Testis (tissue), 3 donors: ENCODE results near the gene SLC12A6. TPM values are rescaled to one million over a fixed set of nuclear protein-coding genes. Genes with fewer than 3 reads are reported as not detected.

Experiments used
- DNase-seq: peaks from one replicate; pipeline ENCODE4 v3.0.0-alpha.2; 2019
- H3K27ac ChIP-seq, 2 donors: fragments of 200-600 bp; sonication (generic); one replicate each; pipeline ENCODE4 v1.5.1; 2019
- H3K27me3 ChIP-seq: fragments of 200-600 bp; sonication (generic); one replicate; pipeline ENCODE4 v1.5.1; 2019
- H3K36me3 ChIP-seq: fragments of 200-600 bp; sonication (generic); one replicate; pipeline ENCODE4 v1.5.1; 2017; ENCODE audit warnings: low read depth; ENCODE audit errors: missing control alignments
- H3K4me1 ChIP-seq: fragments of 200-600 bp; sonication (generic); one replicate; pipeline ENCODE4 v1.5.1; 2019
- H3K4me3 ChIP-seq, 2 donors: fragments of 200-600 bp; sonication (generic); one replicate each; pipeline ENCODE4 v1.5.1; 2017 to 2019
- H3K9me3 ChIP-seq: fragments of 200-600 bp; sonication (generic); one replicate; pipeline ENCODE4 v1.5.1; 2017
- POLR2A ChIP-seq: fragments of 450-650 bp; IDR thresholded peaks from one replicate; pipeline ENCODE4 v1.6.1; 2017; ENCODE audit warnings: antibody characterized with exemption, mild to moderate bottlenecking, moderate library complexity
- WGBS, 2 donors: methylation state at CpG; one replicate each; pipeline ENCODE4 v1.1.5; 2018; 5-methylcytosine and 5-hydroxymethylcytosine counted together
- intact Hi-C: fragments of 100-400 bp; cut with DNase I; formaldehyde crosslinking; loops from one replicate; pipeline ENCODE4 v1.15.1; 2023; ENCODE audit warnings: low total_unique reads
- microRNA counts, 2 donors: library from miRNA; unstranded; fragments of <30 nt; microRNA quantifications; one replicate each; lab custom pipeline; 2016
- microRNA-seq, 2 donors: library from miRNA; unstranded; fragments of <30 nt; microRNA quantifications; one replicate each; pipeline ENCODE4, GENCODE V29; 2016; ENCODE audit warnings: borderline number of aligned reads in 2 of 2, borderline replicate concordance in 1 of 2
- polyA plus RNA-seq: library from polyadenylated mRNA; stranded (reverse); fragments of 350-450 nt; fragmentation: Illumina TruSeq; extraction: RNeasy Lipid Tissue Mini Kit (QIAGEN cat#74804); gene quantifications from one replicate; pipeline ENCODE4 v1.2.3, GENCODE V29; 2014; ENCODE audit warnings: low read depth, low replicate concordance; ENCODE audit not compliant: insufficient read depth
- small RNA-seq, 2 donors: library from RNA; depleted of rRNA; stranded (forward); fragments of <200 nt; gene quantifications; one replicate each; pipeline ENCODE3, GENCODE V24; 2016
- total RNA-seq, 2 donors: library from RNA; depleted of rRNA; stranded (reverse); fragments of >200 nt; gene quantifications; one replicate each; pipeline ENCODE4 v1.2.3, GENCODE V29; 2016
- TF ChIP-seq, protein P1 (sequence below), 3 experiments: fragments of 450-650 bp in 2 of 3; fragments of 200-600 bp in 1 of 3; sonication (generic) in 1 of 3; IDR thresholded peaks; one replicate each; pipeline ENCODE4 v1.5.1; 2016 to 2019; ENCODE audit warnings: antibody characterized with exemption in 3 of 3, mild to moderate bottlenecking in 2 of 3, moderate library complexity in 1 of 3

Gene SLC12A6
- total and polyA plus RNA-seq, 3 donors from 2014 or later: 72.8 to 106 (median 77.2) TPM

DNA sequence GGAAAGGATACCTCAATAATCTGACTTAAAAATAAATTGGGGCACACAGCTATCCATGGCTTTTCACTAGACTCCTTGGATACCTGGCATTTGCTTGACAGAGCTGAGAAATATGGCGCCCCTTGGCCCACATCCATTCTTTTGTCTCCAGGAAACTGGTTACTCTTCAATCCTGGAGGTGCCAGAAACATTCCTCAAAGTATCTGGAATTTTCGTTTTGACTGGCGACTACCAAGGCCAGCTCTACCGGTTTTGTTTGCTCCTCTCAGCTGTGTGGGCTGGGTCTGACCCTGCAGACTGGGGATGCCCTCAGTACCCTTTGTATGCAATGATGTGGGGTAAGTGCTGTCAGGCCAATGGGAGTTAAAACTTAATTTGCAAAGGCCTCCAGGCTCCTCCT, 154.6 kb downstream of the SLC12A6 start:
- WGBS, 2 donors: 50 to 64% methylated on average over 4 of the region's 4 CpGs
- no peaks in the 10 kb centered on the region for H3K9me3 ChIP-seq
- H3K27ac ChIP-seq: no peak overlapping the region
- intact Hi-C loops: no loop called here
- H3K4me1 ChIP-seq: no peaks in the 10 kb centered on the region
- no peaks in the 10 kb centered on the region for H3K27me3 ChIP-seq
- TF ChIP-seq, protein P1, sequence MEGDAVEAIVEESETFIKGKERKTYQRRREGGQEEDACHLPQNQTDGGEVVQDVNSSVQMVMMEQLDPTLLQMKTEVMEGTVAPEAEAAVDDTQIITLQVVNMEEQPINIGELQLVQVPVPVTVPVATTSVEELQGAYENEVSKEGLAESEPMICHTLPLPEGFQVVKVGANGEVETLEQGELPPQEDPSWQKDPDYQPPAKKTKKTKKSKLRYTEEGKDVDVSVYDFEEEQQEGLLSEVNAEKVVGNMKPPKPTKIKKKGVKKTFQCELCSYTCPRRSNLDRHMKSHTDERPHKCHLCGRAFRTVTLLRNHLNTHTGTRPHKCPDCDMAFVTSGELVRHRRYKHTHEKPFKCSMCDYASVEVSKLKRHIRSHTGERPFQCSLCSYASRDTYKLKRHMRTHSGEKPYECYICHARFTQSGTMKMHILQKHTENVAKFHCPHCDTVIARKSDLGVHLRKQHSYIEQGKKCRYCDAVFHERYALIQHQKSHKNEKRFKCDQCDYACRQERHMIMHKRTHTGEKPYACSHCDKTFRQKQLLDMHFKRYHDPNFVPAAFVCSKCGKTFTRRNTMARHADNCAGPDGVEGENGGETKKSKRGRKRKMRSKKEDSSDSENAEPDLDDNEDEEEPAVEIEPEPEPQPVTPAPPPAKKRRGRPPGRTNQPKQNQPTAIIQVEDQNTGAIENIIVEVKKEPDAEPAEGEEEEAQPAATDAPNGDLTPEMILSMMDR (IDR thresholded peaks at IDR 0.05): no peak
- TF ChIP-seq POLR2A: no peak
- H3K4me3 ChIP-seq: no peak overlapping the region
- DNase-seq: no peak
- no peaks in the 10 kb centered on the region for H3K36me3 ChIP-seq

MicroRNAs within 50 kb of the gene (microRNA counts, 767-probe panel; counts per million panel counts)
- 0 to 152 counts per million in 2 donors for microRNA hsa-miR-1233 (lab: Ali Mortazavi, UCI)

Small RNA genes within 50 kb of the gene (microRNA-seq; reads per million reads assigned to microRNA genes)
- 0 reads per million in 2 donors for gene MIR1233-1

Small RNA genes within 50 kb of the gene (small RNA-seq; reads per million reads assigned to genes)
- gene MIR1233-1: 0 reads per million in 2 donors
- gene RF00019: 0 reads per million in 2 donors

Other genes with a start within 250 kb of the SLC12A6 start
- 10 to 100 TPM; 73.2 to 74.6 TPM for gene EMC7, start 235.9 kb downstream of the SLC12A6 start, total RNA-seq
- 170 TPM for gene EMC7, start 235.9 kb downstream of the SLC12A6 start, polyA plus RNA-seq
- 1 to 10 TPM; 1.5 to 2.8 TPM for gene PGBD4, start 235.7 kb downstream of the SLC12A6 start, total RNA-seq
- gene PGBD4, start 235.7 kb downstream of the SLC12A6 start, polyA plus RNA-seq: 2.7 TPM
- 100 to 1,000 TPM in 1 of 2 donors, 10 to 100 TPM in 1; 83.7 to 107 TPM for gene KATNBL1, start 127.7 kb downstream of the SLC12A6 start, total RNA-seq
- gene KATNBL1, start 127.7 kb downstream of the SLC12A6 start, polyA plus RNA-seq: 31.3 TPM
- gene EMC4, start 112.8 kb downstream of the SLC12A6 start, total RNA-seq: 100 to 1,000 TPM; 103 to 124 TPM
- 142 TPM for gene EMC4, start 112.8 kb downstream of the SLC12A6 start, polyA plus RNA-seq
- 10 to 100 TPM; 75.5 to 79.8 TPM for gene NOP10, start 5.4 kb upstream of the SLC12A6 start, total RNA-seq
- 86.2 TPM for gene NOP10, start 5.4 kb upstream of the SLC12A6 start, polyA plus RNA-seq
- gene NUTM1, start 5.5 kb upstream of the SLC12A6 start, total RNA-seq: 10 to 100 TPM; 17.8 to 23.4 TPM
- gene NUTM1, start 5.5 kb upstream of the SLC12A6 start, polyA plus RNA-seq: 39.7 TPM
- 10 to 100 TPM in 1 of 2 donors, 1 to 10 TPM in 1; 9.9 to 13.4 TPM for gene LPCAT4, start 29.4 kb upstream of the SLC12A6 start, total RNA-seq
- 16.1 TPM for gene LPCAT4, start 29.4 kb upstream of the SLC12A6 start, polyA plus RNA-seq
- gene GOLGA8A, start 100.0 kb upstream of the SLC12A6 start, total RNA-seq: 100 to 1,000 TPM; 121 to 136 TPM
- gene GOLGA8A, start 100.0 kb upstream of the SLC12A6 start, polyA plus RNA-seq: 67.7 TPM
- gene GOLGA8B, start 245.9 kb upstream of the SLC12A6 start, total RNA-seq: 100 to 1,000 TPM; 364 to 370 TPM
- 50.5 TPM for gene GOLGA8B, start 245.9 kb upstream of the SLC12A6 start, polyA plus RNA-seq